Measurements from ENCODE around the gene KICS2. TPM values are rescaled to one million over a fixed set of nuclear protein-coding genes. Genes with fewer than 3 reads are reported as not detected.

Gene KICS2
- total RNA-seq, 1 experiment from 2014 or later, result 9.6 TPM

GRCh38 chr12:64190140-64190539, 32.0 kb downstream of the KICS2 start:
- in situ Hi-C loops (cut with HindIII; ENCODE audit: low pct_unique_long_range_greater_than_20kb, low sequenced_read_pairs), result no loop called here
- Histone ChIP-seq H3K36me3 (ENCODE audit: control insufficient read depth, insufficient read depth, low read length) (no peaks in the 10 kb centered on the region), H3K4me1 (ENCODE audit: control insufficient read depth, insufficient read depth, low read length) (peaks cover 3% of the 10 kb centered on the region; the same call in 1 of the 2 replicates), H3K27ac (ENCODE audit: low read length) (no peak overlapping the region), H3K27me3 (ENCODE audit: control insufficient read depth, insufficient read depth, low read length) (no peaks in the 10 kb centered on the region), H3K4me3 (ENCODE audit: low read depth in 2 of 2, low read length in 2 of 2) (no peak overlapping the region), H3K9me3 (ENCODE audit: control insufficient read depth, insufficient read depth, low read depth, low read length) (no peaks in the 10 kb centered on the region; the same call in 1 of the 2 replicates)
- CTCF ChIA-PET, result no interaction called here
- DNase-seq (ENCODE audit: low read depth, low spot score), result no peak
- no peak for ATAC-seq
- intact Hi-C loops (cut with micrococcal nuclease; ENCODE audit: unreplicated experiment), result no loop called here
- POLR2A ChIA-PET, result no interaction called here
- no TSS peak for BruUV-seq (replicated peaks)
- TF ChIP-seq POLR2AphosphoS5 (IDR thresholded peaks at IDR 0.05; ENCODE audit: low read depth, low read length) (no peak), CTCF (IDR thresholded peaks at IDR 0.05) (no peak), REST (IDR thresholded peaks at IDR 0.05; ENCODE audit: insufficient read depth in 1 of 2, low read depth in 2 of 2, low read length in 1 of 2) (no peak), TCF7L2 (IDR thresholded peaks at IDR 0.05; ENCODE audit: low read depth, low read length) (no peak), SIN3A (IDR thresholded peaks at IDR 0.05; ENCODE audit: borderline replicate concordance, insufficient read depth, low read depth, low read length) (no peak)

- Histone ChIP-seq H3K4me1 (ENCODE audit: control insufficient read depth, insufficient read depth, low read length) (peaks cover 3% of the 10 kb centered on the region; the same call in 1 of the 2 replicates), H3K27me3 (ENCODE audit: control insufficient read depth, insufficient read depth, low read length) (no peaks in the 10 kb centered on the region), H3K27ac (ENCODE audit: low read length) (no peak overlapping the region), H3K4me3 (ENCODE audit: low read depth in 2 of 2, low read length in 2 of 2) (no peak overlapping the region), H3K9me3 (ENCODE audit: control insufficient read depth, insufficient read depth, low read depth, low read length) (no peaks in the 10 kb centered on the region; the same call in 1 of the 2 replicates), H3K36me3 (ENCODE audit: control insufficient read depth, insufficient read depth, low read length) (no peaks in the 10 kb centered on the region)
- intact Hi-C loops (cut with micrococcal nuclease; ENCODE audit: unreplicated experiment), result no loop called here
- CTCF ChIA-PET, result no interaction called here
- ATAC-seq (no peak), DNase-seq (ENCODE audit: low read depth, low spot score) (no peak)
- no TSS peak for BruUV-seq (replicated peaks)
- no peak for TF ChIP-seq REST (IDR thresholded peaks at IDR 0.05; ENCODE audit: insufficient read depth in 1 of 2, low read depth in 2 of 2, low read length in 1 of 2)
- TF ChIP-seq CTCF (IDR thresholded peaks at IDR 0.05), result no peak
- TF ChIP-seq TCF7L2 (IDR thresholded peaks at IDR 0.05; ENCODE audit: low read depth, low read length), result no peak
- TF ChIP-seq SIN3A (IDR thresholded peaks at IDR 0.05; ENCODE audit: borderline replicate concordance, insufficient read depth, low read depth, low read length), result no peak
- no peak for TF ChIP-seq POLR2AphosphoS5 (IDR thresholded peaks at IDR 0.05; ENCODE audit: low read depth, low read length)
- POLR2A ChIA-PET, result no interaction called here
- in situ Hi-C loops (cut with HindIII; ENCODE audit: low pct_unique_long_range_greater_than_20kb, low sequenced_read_pairs), result no loop called here
These were observed 32.6 kb downstream of the KICS2 start for GRCh38 chr12:64189530-64189929.

All from Panc1 (cell line).